ENCODE measurements around the gene ELFN2.
A peak's percentile ranks its signal among the peaks of the same experiment; 100 is the strongest.
"Not testable (repeated sequence)": the region's sequence is repeated elsewhere in the genome, so short reads cannot be mapped to it uniquely, and the experiment has no call there.

The ELFN2 gene

DNA sequence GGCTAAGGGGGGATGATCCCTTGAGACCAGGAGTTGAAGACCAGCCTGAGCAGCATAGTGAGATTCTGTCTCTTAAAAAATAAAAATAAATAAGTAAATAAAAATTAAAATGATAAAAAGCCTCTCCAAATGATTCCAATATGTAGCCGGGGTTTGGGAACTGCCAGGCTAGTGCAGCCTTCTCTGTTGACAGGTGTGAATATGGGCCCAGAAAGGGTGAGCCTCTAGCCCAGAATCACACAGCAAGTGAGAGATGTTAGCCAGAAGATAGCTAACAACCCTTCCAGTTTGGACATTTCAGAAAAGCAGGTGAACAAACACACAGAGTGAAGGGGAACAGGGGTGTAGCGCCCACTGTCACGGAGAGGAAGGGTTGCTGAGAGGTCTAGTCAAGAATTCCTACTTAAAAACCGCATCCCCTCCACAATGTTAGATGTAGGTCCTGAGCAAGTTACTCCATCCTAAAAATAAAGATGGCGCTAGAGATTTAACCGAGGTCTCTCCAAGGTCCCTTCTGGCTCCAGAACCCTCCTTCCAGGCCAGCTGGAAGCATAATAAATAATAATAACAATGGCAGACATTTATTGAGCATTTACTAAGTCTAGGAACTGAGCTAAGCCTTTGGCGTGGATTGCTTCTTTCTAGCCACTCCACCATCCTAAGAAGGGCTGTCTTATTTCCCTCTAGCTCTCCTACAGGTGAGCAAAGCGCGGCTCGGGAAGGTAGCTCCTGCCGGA lies 93.4 kb downstream of the ELFN2 start:
- no peak for DNase-seq
- intact Hi-C loops (cut with DNase I), result no loop called here

GRCh38 chr22:37331856-37332536 lies 95.3 kb downstream of the ELFN2 start:
- intact Hi-C loops (cut with DNase I), result no loop called here
- DNase-seq, result no peak

DNA sequence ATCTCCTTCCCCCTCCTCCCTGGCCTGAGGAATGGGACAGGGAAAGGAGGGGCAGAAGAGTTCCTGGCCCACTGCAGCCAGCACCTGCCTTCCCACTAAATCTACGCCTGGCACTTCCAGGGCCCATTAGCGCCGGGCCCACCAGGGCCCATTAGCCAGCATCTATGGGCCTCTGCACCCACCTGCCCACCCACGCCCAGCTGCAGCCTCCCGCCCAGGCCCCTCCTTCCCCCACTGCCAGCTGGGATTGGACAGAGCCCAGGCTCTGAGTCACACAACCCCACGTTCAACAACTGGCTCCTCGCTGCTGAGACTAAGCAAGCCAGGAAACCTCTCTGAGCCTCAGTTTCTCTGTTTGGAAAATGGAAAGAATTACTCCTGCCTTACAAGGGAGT lies 96.2 kb downstream of the ELFN2 start:
- DNase-seq, result peak in 11 of 42 donors; percentile 23 to 52 (median 34)
- intact Hi-C loops (cut with DNase I), result no loop called here

GRCh38 chr22:37330200-37331033 lies 96.9 kb downstream of the ELFN2 start:
- DNase-seq, result peak; percentile 65 to 96 (median 84)
- intact Hi-C loops (cut with DNase I), result no loop called here

GRCh38 chr22:37329238-37330140 lies 97.8 kb downstream of the ELFN2 start:
- intact Hi-C loops (cut with DNase I), result no loop called here
- peak in 3 of 42 donors; percentile 22 to 38 (median 33) for DNase-seq

- intact Hi-C loops (cut with DNase I), result not testable (repeated sequence)
- peak in 2 of 42 donors; percentile 23 to 32 for DNase-seq
Measured at GRCh38 chr22:37328538-37329237, 98.6 kb downstream of the ELFN2 start.

DNA sequence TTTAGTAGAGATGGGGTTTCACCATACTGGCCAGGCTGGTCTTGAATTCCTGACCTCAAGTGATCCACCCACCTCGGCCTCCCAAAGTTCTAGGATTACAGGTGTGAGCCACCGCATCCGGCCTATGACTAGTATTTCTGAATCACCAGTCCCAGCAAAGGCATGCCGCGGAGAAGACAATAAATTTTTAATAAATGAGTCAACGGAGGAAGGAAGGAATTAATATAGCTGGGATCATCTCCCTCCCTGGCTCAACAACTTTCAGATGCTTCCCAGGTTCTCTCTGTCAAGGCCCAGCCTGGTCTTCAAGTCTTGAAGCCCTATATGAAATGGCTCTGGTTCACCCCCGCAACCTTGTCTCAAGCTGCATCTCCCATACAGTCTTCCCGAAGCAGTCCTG lies 99.3 kb downstream of the ELFN2 start:
- no peak for DNase-seq
- intact Hi-C loops (cut with DNase I), result no loop called here

DNA sequence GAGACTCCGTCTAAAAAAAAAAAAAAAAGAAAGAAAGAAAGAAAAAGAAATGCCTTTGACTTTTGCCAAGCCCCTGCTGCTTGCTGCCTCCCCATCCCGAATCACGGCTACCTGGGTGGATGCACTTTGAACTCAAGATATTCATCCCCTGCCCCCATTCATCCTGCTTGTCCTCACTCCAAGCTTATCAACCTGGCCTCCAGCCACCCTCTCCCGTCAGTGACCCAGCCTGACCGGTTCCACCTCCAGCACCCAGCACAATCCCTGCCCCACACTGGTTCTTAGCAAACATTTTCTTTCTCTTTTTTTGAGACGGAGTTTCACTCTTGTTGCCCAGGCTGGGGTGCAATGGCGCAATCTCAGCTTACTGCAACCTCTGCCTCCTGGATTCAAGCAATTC lies 100.6 kb downstream of the ELFN2 start:
- DNase-seq, result no peak
- intact Hi-C loops (cut with DNase I), result no loop called here

DNA sequence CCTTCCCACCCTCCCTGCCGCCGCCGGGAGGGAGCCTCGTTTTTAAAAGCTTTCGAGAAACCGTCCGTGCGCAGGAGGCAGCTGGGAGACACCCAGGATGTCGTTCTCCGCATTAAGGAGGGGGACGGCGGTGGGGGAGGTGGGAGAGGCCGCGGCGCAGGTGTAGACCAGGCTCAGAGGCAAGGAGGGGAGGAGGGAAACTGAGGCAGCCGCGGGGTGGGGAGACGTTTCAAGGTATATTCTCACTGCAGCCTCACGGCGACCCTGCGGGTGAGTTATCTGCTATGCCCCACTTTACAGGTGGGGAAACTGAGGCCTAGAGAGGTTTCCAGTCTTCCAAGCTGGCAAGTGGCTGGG lies 102.3 kb downstream of the ELFN2 start:
- peak in 1 of 42 donors; percentile 44 for DNase-seq
- intact Hi-C loops (cut with DNase I), result no loop called here

GRCh38 chr22:37324340-37325038 lies 102.8 kb downstream of the ELFN2 start:
- intact Hi-C loops (cut with DNase I), result no loop called here
- DNase-seq, result peak in 33 of 42 donors; percentile 18 to 77 (median 48)

GRCh38 chr22:37320726-37321677 lies 106.3 kb downstream of the ELFN2 start:
- intact Hi-C loops (cut with DNase I), result no loop called here
- no peak for DNase-seq

GRCh38 chr22:37319469-37319868 lies 107.8 kb downstream of the ELFN2 start:
- no peak for DNase-seq
- intact Hi-C loops (cut with DNase I), result loop anchor here (5.0 kb wide), 1 partner anchor 138 kb away; no protein-coding TSS in a partner anchor

- DNase-seq, result no peak
- intact Hi-C loops (cut with DNase I), result loop anchor here (5.0 kb wide), 1 partner anchor 139 kb away; no protein-coding TSS in a partner anchor
Measured at GRCh38 chr22:37318364-37319109, 108.7 kb downstream of the ELFN2 start.

Data from head of caudate nucleus (tissue), 42 donors.